GM23248 (cell line): Measurements from ENCODE around the gene TICRR.

Source experiments
- EZH2 ChIP-seq: fragments of 200-600 bp; sonication (generic); IDR thresholded peaks from 2 replicates; pipeline ENCODE4 v1.6.1; 2018; ENCODE audit warnings: antibody characterized with exemption, mild to moderate bottlenecking; ENCODE audit not compliant: insufficient read depth, poor library complexity, severe bottlenecking
- EZH2phosphoT487 ChIP-seq: fragments of 200-600 bp; sonication (generic); IDR thresholded peaks from 2 replicates; pipeline ENCODE4 v1.6.1; 2018; ENCODE audit warnings: antibody characterized with exemption, moderate library complexity, mild to moderate bottlenecking, low read depth; ENCODE audit not compliant: insufficient read depth

DNA sequence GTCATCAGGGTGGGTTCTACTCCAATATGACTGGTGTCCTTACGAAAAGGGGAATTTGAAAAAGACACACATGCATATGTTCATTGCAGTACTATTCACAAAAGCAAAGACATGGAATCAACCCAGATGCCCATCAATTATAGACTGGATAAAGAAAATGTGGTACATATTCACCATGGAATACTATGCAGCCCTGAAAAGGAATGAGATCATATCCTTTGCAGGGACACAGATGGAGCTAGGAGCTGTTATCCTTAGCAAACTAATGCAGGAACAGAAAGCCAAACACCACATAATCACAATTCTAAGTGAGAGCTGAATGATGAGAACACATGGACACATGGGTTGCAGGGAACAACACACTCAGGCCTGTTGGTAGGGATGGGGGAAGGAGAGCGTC lies 24.8 kb upstream of the TICRR start:
- TF ChIP-seq EZH2 (no peak), EZH2phosphoT487 (no peak)
